Measurements from ENCODE around the gene JOSD1.

DNA sequence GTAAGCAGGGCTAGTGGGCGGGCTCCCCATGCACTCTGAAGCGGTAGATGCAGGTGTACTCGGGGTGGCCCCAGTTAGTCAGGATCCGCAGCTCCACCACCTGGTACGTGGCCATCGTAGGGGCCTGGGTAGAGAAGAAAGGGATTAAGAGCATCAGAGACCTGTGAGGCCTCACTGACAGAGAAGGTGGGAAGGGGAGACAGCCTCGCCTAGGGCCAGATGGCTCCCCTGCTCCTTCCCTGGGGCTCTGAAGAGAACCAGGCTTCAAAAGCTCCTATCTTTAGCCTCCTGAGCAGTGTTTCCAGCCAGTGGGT is 35.5 kb upstream of the JOSD1 start:
- TF ChIP-seq GATA2 (IDR thresholded peaks at IDR 0.05; ENCODE audit: insufficient read depth, insufficient read length, low read depth, low read length): no peak
- TF ChIP-seq, protein P1, sequence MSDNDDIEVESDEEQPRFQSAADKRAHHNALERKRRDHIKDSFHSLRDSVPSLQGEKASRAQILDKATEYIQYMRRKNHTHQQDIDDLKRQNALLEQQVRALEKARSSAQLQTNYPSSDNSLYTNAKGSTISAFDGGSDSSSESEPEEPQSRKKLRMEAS (IDR thresholded peaks at IDR 0.05; ENCODE audit: insufficient read depth, insufficient read length): no peak
- TF ChIP-seq, protein P2, sequence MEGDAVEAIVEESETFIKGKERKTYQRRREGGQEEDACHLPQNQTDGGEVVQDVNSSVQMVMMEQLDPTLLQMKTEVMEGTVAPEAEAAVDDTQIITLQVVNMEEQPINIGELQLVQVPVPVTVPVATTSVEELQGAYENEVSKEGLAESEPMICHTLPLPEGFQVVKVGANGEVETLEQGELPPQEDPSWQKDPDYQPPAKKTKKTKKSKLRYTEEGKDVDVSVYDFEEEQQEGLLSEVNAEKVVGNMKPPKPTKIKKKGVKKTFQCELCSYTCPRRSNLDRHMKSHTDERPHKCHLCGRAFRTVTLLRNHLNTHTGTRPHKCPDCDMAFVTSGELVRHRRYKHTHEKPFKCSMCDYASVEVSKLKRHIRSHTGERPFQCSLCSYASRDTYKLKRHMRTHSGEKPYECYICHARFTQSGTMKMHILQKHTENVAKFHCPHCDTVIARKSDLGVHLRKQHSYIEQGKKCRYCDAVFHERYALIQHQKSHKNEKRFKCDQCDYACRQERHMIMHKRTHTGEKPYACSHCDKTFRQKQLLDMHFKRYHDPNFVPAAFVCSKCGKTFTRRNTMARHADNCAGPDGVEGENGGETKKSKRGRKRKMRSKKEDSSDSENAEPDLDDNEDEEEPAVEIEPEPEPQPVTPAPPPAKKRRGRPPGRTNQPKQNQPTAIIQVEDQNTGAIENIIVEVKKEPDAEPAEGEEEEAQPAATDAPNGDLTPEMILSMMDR (IDR thresholded peaks at IDR 0.05; ENCODE audit: extremely low read depth in 1 of 2, insufficient read depth in 1 of 2, low read depth in 1 of 2, low read length in 2 of 2): no peak
